Central memory CD4-positive, alpha-beta T cell (primary cell): Measurements from ENCODE around the gene C2CD5.

Source experiments
- DNase-seq: peaks from one replicate; pipeline ENCODE4 v3.0.0; 2022

The C2CD5 gene

GRCh38 chr12:22409377-22410164 lies 134.8 kb downstream of the C2CD5 start:
- peak; percentile 69 for DNase-seq

- DNase-seq, result no peak
These were observed 135.5 kb downstream of the C2CD5 start for GRCh38 chr12:22408610-22409376.

GRCh38 chr12:22407397-22407796 lies 136.9 kb downstream of the C2CD5 start:
- DNase-seq, result no peak

- DNase-seq, result no peak
These were observed 137.7 kb downstream of the C2CD5 start for GRCh38 chr12:22406627-22407026.

GRCh38 chr12:22399464-22400180 lies 144.7 kb downstream of the C2CD5 start:
- DNase-seq, result no peak
